ENCODE data around the gene PCDHGC4. TPM values are rescaled to one million over a fixed set of nuclear protein-coding genes. Genes with fewer than 3 reads are reported as not detected.

PCDHGC4 gene
- total and polyA plus RNA-seq, 2 of the 13 experiments (the other 11 are each of a cell fraction or from before 2014, with no cell fraction given) = 0.07 TPM; not detected in 1

GRCh38 chr5:141477815-141478214 lies 7.0 kb upstream of the PCDHGC4 start:
- in situ Hi-C loops (cut with HindIII; ENCODE audit: extremely low pct_ligation_motif_present, low pct_unique_long_range_greater_than_20kb) = no loop called here
- Histone ChIP-seq H3K79me2 (ENCODE audit: insufficient read depth, low read length) (no peaks in the 10 kb centered on the region), H4K20me1 (ENCODE audit: insufficient read depth, low read length) (no peaks in the 10 kb centered on the region), H3K36me3 (replicated peaks in 1 of 2; ENCODE audit: control insufficient read depth in 1 of 2, insufficient read depth in 2 of 2, low read length in 2 of 2) (no peaks in the 10 kb centered on the region), H3K27ac (ENCODE audit: extremely low read length, insufficient read depth, low read length) (no peak overlapping the region), H3K27me3 (ENCODE audit: control insufficient read depth in 1 of 2, insufficient read depth in 2 of 2, low read length in 2 of 2) (peaks cover 1 to 8% of the 10 kb centered on the region in 2 experiments; a peak in 1 of 5 replicates), H3K4me2 (ENCODE audit: low read depth, low read length) (no peak overlapping the region), H3K4me3 (replicated peaks in 1 of 3; ENCODE audit: insufficient read depth in 1 of 3, low read depth in 2 of 3, low read length in 3 of 3) (no peak overlapping the region), H3K4me1 (ENCODE audit: insufficient read depth, low read length) (no peaks in the 10 kb centered on the region), H2AFZ (ENCODE audit: low read length) (no peak overlapping the region), H3K9ac (ENCODE audit: insufficient read depth, low read depth, low read length) (no peak overlapping the region), H3K9me3 (ENCODE audit: low read length) (no peaks in the 10 kb centered on the region)
- no peak for DNase-seq (ENCODE audit: low spot score)
- CTCF ChIA-PET (ENCODE audit: low intra/inter-chr PET ratio, low total read pairs) = no interaction called here
- ATAC-seq = no peak
- FAIRE-seq = no peak
- no TSS peak for BruUV-seq (replicated peaks)
- TF ChIP-seq JARID2 (CRISPR knock-in tag; IDR thresholded peaks at IDR 0.05; ENCODE audit: insufficient replicate concordance) (no peak), ZSCAN9 (CRISPR knock-in tag; IDR thresholded peaks at IDR 0.05; ENCODE audit: borderline replicate concordance) (no peak), NAIF1 (CRISPR knock-in tag; IDR thresholded peaks at IDR 0.05; ENCODE audit: borderline replicate concordance) (no peak), SRY (CRISPR knock-in tag; IDR thresholded peaks at IDR 0.05) (no peak)
- TF ChIP-seq, protein P1, sequence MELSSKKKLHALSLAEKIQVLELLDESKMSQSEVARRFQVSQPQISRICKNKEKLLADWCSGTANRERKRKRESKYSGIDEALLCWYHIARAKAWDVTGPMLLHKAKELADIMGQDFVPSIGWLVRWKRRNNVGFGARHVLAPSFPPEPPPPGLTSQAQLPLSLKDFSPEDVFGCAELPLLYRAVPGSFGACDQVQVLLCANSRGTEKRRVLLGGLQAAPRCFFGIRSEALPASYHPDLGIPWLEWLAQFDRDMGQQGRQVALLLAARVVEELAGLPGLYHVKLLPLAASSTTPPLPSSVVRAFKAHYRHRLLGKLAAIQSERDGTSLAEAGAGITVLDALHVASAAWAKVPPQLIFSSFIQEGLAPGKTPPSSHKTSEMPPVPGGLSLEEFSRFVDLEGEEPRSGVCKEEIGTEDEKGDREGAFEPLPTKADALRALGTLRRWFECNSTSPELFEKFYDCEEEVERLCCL (CRISPR knock-in tag; IDR thresholded peaks at IDR 0.05; ENCODE audit: borderline replicate concordance) = no peak
- WGBS (ENCODE audit: low lambda C conversion rate) = 31% methylated on average over 12 of the region's 13 CpGs
- POLR2A ChIA-PET = no interaction called here
- intact Hi-C loops (cut with micrococcal nuclease; ENCODE audit: unreplicated experiment) = no loop called here

- FAIRE-seq = no peak
- POLR2A ChIA-PET = no interaction called here
- no peaks in the 10 kb centered on the region for H4K20me1 ChIP-seq (ENCODE audit: insufficient read depth, low read length)
These were observed 6.4 kb upstream of the PCDHGC4 start for GRCh38 chr5:141478321-141478945.

More at GRCh38 chr5:141478321-141478945, 6.4 kb upstream of the PCDHGC4 start:
- TF ChIP-seq ZEB1 (IDR thresholded peaks at IDR 0.05; ENCODE audit: insufficient replicate concordance, low read depth) (peak; percentile 73), MZF1 (CRISPR knock-in tag; IDR thresholded peaks at IDR 0.05; ENCODE audit: borderline replicate concordance) (no peak), SP5 (CRISPR knock-in tag; IDR thresholded peaks at IDR 0.05; ENCODE audit: borderline replicate concordance, low read depth) (no peak), ZNF331 (CRISPR knock-in tag; IDR thresholded peaks at IDR 0.05) (no peak), CBX2 (IDR thresholded peaks at IDR 0.05; ENCODE audit: low read depth, low read length) (no peak), CBX2 (CRISPR knock-in tag; IDR thresholded peaks at IDR 0.05; ENCODE audit: low read depth) (no peak), ZNF567 (CRISPR knock-in tag; IDR thresholded peaks at IDR 0.05; ENCODE audit: borderline replicate concordance) (no peak)
- TF ChIP-seq, protein P2, sequence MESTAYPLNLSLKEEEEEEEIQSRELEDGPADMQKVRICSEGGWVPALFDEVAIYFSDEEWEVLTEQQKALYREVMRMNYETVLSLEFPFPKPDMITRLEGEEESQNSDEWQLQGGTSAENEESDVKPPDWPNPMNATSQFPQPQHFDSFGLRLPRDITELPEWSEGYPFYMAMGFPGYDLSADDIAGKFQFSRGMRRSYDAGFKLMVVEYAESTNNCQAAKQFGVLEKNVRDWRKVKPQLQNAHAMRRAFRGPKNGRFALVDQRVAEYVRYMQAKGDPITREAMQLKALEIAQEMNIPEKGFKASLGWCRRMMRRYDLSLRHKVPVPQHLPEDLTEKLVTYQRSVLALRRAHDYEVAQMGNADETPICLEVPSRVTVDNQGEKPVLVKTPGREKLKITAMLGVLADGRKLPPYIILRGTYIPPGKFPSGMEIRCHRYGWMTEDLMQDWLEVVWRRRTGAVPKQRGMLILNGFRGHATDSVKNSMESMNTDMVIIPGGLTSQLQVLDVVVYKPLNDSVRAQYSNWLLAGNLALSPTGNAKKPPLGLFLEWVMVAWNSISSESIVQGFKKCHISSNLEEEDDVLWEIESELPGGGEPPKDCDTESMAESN (CRISPR knock-in tag; conservative IDR thresholded peaks at IDR 0.05) = no peak
- no peaks in the 10 kb centered on the region for H3K4me1 ChIP-seq (ENCODE audit: insufficient read depth, low read length)
- BruUV-seq (replicated peaks) = no TSS peak
- no peaks in the 10 kb centered on the region for H3K36me3 ChIP-seq (replicated peaks in 1 of 2; ENCODE audit: control insufficient read depth in 1 of 2, insufficient read depth in 2 of 2, low read length in 2 of 2)
- H3K4me3 ChIP-seq (replicated peaks in 1 of 3; ENCODE audit: insufficient read depth in 1 of 3, low read depth in 2 of 3, low read length in 3 of 3) = no peak overlapping the region
- no peaks in the 10 kb centered on the region for H3K9me3 ChIP-seq (ENCODE audit: low read length)
- WGBS (ENCODE audit: low lambda C conversion rate) = 79% methylated on average over 20 of the region's 20 CpGs
- in situ Hi-C loops (cut with HindIII; ENCODE audit: extremely low pct_ligation_motif_present, low pct_unique_long_range_greater_than_20kb) (no loop called here), intact Hi-C loops (cut with micrococcal nuclease; ENCODE audit: unreplicated experiment) (no loop called here)
- H3K27ac ChIP-seq (ENCODE audit: extremely low read length, insufficient read depth, low read length) = no peak overlapping the region
- H2AFZ ChIP-seq (ENCODE audit: low read length) = no peak overlapping the region
- no peak overlapping the region for H3K9ac ChIP-seq (ENCODE audit: insufficient read depth, low read depth, low read length)
- H3K79me2 ChIP-seq (ENCODE audit: insufficient read depth, low read length) = no peaks in the 10 kb centered on the region
- ATAC-seq = no peak
- H3K27me3 ChIP-seq (ENCODE audit: control insufficient read depth in 1 of 2, insufficient read depth in 2 of 2, low read length in 2 of 2) = peaks cover 1 to 8% of the 10 kb centered on the region in 2 experiments; a peak in 1 of 5 replicates
- no peak overlapping the region for H3K4me2 ChIP-seq (ENCODE audit: low read depth, low read length)
- CTCF ChIA-PET (ENCODE audit: low intra/inter-chr PET ratio, low total read pairs) = no interaction called here
- no peak for DNase-seq (ENCODE audit: low spot score)

Measured in HepG2 (cell line).